GM19043 (cell line): ENCODE data around the gene MGAM2.

Experiments used
- ATAC-seq: cut with Tn5 transposase; IDR thresholded peaks from one replicate; pipeline ENCODE4 v1.9.1; 2021; ENCODE audit warnings: low read depth; ENCODE audit not compliant: unreplicated experiment

MGAM2 gene

GRCh38 chr7:142257958-142258357 lies 146.4 kb downstream of the MGAM2 start, which contains the start of gene PRSS58:
PRSS58 (minus strand) TSS chr7:142258058; CDS start chr7:142257707, 351 bp downstream.
- no peak for ATAC-seq

- no peak for ATAC-seq
Measured at GRCh38 chr7:142263598-142264380, 152.3 kb downstream of the MGAM2 start.
